ENCODE data around the gene REM1.
A peak's percentile ranks its signal among the peaks of the same experiment; 100 is the strongest.

DNA sequence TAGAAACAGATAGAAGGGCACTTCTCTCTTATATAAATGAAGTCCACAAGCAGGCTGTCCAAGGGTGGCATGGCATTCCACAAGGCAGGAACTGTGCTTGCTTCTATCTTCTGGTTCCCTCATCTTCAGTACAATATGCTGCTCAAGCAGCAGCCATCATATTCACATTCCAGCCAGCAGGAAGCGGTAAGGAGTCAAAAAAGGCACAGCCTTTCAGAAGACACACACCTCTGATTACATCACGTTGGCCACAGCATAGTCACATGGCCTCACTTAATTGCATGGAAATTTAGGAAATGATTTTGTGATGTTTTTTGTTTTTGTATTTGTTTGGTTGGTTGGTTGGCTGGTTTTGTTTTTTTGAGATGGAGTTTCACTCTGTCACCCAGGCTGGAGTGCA, 19.0 kb downstream of the REM1 start:
- TF ChIP-seq CTCF (IDR thresholded peaks at IDR 0.05) (peak in 2 of 3 experiments; percentile 7 to 34), POLR2A (IDR thresholded peaks at IDR 0.05) (no peak)
